ENCODE results near the gene DAPK1.

The DAPK1 gene

DNA sequence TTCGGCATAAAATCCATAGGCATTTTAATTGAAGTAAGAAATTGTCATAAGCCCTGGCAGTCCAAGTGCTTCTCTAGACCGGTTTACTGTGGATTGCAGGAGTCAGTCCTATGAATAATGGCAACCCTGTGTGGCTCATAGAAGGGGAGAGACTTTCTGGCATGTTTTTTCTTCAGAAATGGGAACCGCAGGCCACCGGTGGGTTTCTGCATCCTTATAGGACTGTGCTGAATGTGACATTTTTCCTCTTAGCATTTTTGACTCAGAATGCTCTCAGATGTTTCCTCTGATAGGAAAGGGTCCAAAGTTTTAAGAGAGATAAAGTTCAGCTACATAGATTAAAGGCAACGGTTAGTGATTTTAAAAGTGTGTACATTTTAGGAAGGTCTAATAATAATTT is 6.3 kb downstream of the DAPK1 start:
- ATAC-seq = no peak
- TF ChIP-seq CSDC2 (CRISPR knock-in tag; IDR thresholded peaks at IDR 0.05) (no peak), BACH2 (CRISPR knock-in tag; IDR thresholded peaks at IDR 0.05; ENCODE audit: borderline replicate concordance) (no peak), ISL1 (CRISPR knock-in tag; IDR thresholded peaks at IDR 0.05) (peak; percentile 20; the same call in 1 of the 2 replicates)

DNA sequence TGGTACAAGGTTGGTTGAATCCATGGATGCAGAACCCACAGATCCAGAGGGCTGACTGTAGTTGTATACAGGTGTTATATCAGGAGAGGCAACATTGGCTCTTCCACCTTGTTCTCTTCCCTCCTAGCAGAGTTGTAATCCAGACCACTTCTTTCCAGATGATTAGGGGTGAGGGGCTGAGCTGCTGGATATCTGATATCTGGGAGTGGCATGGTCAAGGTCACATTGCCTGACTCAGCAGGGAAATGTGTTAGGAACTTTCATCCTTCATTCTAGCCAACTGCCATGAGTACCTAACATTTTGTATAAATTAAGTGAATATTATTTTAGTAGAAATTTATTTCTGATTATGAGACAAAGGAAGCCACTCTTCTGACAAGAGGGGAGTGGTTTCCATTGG is 7.3 kb downstream of the DAPK1 start:
- TF ChIP-seq ESRRG (CRISPR knock-in tag; IDR thresholded peaks at IDR 0.05) (no peak), SNAI2 (CRISPR knock-in tag; IDR thresholded peaks at IDR 0.05) (no peak), TOX (CRISPR knock-in tag; IDR thresholded peaks at IDR 0.05; ENCODE audit: borderline replicate concordance) (no peak), ZNF565 (CRISPR knock-in tag; conservative IDR thresholded peaks at IDR 0.05; ENCODE audit: low read depth) (no peak)
- no peak for ATAC-seq

DNA sequence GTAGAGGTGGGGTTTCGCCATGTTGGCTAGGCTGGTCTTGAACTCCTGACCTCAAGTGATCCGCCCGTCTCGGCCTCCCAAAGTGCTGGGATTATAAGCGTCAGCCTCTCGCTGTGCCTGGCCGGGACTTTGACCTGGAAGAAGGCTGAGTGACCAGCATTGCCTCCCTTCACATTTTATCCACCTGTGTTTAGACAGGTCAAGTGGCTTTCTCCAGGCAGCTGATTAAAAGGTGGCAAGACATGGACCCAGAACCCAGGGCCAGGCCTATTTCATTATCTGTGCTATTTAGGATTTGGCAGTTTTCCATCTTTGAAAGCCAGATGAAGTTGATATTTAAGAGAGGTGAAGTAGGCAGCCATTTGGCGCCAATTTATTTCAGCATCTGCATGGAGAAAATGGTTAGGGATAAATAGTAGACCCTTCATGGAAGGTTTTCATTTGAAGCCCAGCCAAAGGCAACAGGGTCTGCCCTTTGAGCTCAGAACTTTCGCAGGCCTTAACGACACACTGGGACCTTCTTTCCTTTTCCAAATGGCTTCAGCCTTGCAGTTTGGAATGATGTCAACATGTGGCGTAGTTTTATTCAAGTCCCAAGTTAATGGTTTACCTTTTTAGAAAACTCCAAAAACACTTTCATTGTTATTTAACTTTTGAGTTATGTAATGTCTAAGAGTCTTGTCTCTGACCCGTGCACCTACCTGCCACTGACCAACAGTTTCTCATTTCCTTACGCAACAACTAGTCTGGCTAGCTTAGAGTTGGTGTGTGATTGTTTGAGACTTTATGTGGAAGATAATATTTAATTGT is 8.4 kb downstream of the DAPK1 start:
- TF ChIP-seq TCF4 (CRISPR knock-in tag; IDR thresholded peaks at IDR 0.05; ENCODE audit: borderline replicate concordance) (no peak), ESRRG (CRISPR knock-in tag; IDR thresholded peaks at IDR 0.05) (no peak), RARB (CRISPR knock-in tag; IDR thresholded peaks at IDR 0.05) (no peak), ZNF8 (CRISPR knock-in tag; IDR thresholded peaks at IDR 0.05) (no peak), GLIS3 (CRISPR knock-in tag; IDR thresholded peaks at IDR 0.05) (no peak), ZFP30 (CRISPR knock-in tag; IDR thresholded peaks at IDR 0.05) (no peak), ZC3H10 (CRISPR knock-in tag; IDR thresholded peaks at IDR 0.05) (no peak), TOX (CRISPR knock-in tag; IDR thresholded peaks at IDR 0.05; ENCODE audit: borderline replicate concordance) (no peak), ZNF565 (CRISPR knock-in tag; conservative IDR thresholded peaks at IDR 0.05; ENCODE audit: low read depth) (no peak), ISL1 (CRISPR knock-in tag; IDR thresholded peaks at IDR 0.05) (no peak)
- TF ChIP-seq, protein P1, sequence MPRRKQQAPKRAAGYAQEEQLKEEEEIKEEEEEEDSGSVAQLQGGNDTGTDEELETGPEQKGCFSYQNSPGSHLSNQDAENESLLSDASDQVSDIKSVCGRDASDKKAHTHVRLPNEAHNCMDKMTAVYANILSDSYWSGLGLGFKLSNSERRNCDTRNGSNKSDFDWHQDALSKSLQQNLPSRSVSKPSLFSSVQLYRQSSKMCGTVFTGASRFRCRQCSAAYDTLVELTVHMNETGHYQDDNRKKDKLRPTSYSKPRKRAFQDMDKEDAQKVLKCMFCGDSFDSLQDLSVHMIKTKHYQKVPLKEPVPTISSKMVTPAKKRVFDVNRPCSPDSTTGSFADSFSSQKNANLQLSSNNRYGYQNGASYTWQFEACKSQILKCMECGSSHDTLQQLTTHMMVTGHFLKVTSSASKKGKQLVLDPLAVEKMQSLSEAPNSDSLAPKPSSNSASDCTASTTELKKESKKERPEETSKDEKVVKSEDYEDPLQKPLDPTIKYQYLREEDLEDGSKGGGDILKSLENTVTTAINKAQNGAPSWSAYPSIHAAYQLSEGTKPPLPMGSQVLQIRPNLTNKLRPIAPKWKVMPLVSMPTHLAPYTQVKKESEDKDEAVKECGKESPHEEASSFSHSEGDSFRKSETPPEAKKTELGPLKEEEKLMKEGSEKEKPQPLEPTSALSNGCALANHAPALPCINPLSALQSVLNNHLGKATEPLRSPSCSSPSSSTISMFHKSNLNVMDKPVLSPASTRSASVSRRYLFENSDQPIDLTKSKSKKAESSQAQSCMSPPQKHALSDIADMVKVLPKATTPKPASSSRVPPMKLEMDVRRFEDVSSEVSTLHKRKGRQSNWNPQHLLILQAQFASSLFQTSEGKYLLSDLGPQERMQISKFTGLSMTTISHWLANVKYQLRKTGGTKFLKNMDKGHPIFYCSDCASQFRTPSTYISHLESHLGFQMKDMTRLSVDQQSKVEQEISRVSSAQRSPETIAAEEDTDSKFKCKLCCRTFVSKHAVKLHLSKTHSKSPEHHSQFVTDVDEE (CRISPR knock-in tag; IDR thresholded peaks at IDR 0.05) = no peak
- TF ChIP-seq, protein P2, sequence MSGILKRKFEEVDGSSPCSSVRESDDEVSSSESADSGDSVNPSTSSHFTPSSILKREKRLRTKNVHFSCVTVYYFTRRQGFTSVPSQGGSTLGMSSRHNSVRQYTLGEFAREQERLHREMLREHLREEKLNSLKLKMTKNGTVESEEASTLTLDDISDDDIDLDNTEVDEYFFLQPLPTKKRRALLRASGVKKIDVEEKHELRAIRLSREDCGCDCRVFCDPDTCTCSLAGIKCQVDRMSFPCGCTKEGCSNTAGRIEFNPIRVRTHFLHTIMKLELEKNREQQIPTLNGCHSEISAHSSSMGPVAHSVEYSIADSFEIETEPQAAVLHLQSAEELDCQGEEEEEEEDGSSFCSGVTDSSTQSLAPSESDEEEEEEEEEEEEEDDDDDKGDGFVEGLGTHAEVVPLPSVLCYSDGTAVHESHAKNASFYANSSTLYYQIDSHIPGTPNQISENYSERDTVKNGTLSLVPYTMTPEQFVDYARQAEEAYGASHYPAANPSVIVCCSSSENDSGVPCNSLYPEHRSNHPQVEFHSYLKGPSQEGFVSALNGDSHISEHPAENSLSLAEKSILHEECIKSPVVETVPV (CRISPR knock-in tag; IDR thresholded peaks at IDR 0.05) = no peak
- ATAC-seq = no peak

DNA sequence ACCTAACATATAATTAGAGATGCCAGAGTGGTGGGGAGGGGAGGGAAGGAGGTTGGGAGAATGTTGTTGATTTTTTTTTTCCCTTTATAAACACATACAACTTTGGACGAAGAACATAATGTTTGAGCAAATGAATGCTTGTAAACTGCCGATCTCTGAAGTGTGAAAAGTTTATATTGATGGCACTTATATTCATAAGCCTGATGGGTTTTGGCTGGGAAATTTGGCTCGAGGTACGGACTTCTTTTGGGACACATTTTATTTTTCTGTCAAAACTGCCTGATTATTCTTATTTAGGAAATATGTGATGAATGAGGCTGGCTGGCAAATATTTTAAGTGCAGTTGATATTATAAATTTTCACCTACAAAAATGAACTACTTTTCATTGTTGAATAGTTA is 9.9 kb downstream of the DAPK1 start:
- ATAC-seq = no peak
- TF ChIP-seq ZNF565 (CRISPR knock-in tag; conservative IDR thresholded peaks at IDR 0.05; ENCODE audit: low read depth) (no peak), ZNF8 (CRISPR knock-in tag; IDR thresholded peaks at IDR 0.05) (no peak), OSR1 (CRISPR knock-in tag; IDR thresholded peaks at IDR 0.05) (no peak), ISL1 (CRISPR knock-in tag; IDR thresholded peaks at IDR 0.05) (no peak), ARNTL (CRISPR knock-in tag; IDR thresholded peaks at IDR 0.05; ENCODE audit: borderline replicate concordance, low read depth) (no peak)
- TF ChIP-seq, protein P1 (CRISPR knock-in tag; IDR thresholded peaks at IDR 0.05) = no peak

DNA sequence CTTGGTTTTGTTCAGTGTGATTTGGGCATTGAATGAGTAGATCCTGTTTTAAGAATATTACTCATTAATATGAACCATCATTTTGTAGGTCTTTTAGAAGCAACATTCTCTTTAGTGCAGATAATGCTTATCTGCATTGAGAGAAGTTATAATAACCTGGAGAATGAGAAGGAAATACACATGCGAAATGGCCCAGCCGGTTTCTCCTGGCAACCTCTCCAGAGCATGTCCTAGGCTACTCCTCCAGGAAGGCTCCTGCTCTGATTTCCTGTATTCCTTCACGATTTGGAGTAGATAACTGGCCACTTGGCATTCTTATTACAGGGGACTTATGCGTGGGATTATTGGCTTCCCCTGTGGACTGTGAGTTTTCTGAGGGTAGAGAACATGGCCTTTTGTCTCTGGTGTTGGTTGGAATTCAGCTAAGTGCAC is 12.6 kb downstream of the DAPK1 start:
- no peak for ATAC-seq
- TF ChIP-seq ZNF565 (CRISPR knock-in tag; conservative IDR thresholded peaks at IDR 0.05; ENCODE audit: low read depth) = no peak
- no peak for TF ChIP-seq SNAI2 (CRISPR knock-in tag; IDR thresholded peaks at IDR 0.05)
- TF ChIP-seq ZFP3 (CRISPR knock-in tag; IDR thresholded peaks at IDR 0.05) = no peak
- no peak for TF ChIP-seq TOX (CRISPR knock-in tag; IDR thresholded peaks at IDR 0.05; ENCODE audit: borderline replicate concordance)
- TF ChIP-seq ISL1 (CRISPR knock-in tag; IDR thresholded peaks at IDR 0.05) = no peak
- no peak for TF ChIP-seq TCF4 (CRISPR knock-in tag; IDR thresholded peaks at IDR 0.05; ENCODE audit: borderline replicate concordance)
- TF ChIP-seq, protein P3, sequence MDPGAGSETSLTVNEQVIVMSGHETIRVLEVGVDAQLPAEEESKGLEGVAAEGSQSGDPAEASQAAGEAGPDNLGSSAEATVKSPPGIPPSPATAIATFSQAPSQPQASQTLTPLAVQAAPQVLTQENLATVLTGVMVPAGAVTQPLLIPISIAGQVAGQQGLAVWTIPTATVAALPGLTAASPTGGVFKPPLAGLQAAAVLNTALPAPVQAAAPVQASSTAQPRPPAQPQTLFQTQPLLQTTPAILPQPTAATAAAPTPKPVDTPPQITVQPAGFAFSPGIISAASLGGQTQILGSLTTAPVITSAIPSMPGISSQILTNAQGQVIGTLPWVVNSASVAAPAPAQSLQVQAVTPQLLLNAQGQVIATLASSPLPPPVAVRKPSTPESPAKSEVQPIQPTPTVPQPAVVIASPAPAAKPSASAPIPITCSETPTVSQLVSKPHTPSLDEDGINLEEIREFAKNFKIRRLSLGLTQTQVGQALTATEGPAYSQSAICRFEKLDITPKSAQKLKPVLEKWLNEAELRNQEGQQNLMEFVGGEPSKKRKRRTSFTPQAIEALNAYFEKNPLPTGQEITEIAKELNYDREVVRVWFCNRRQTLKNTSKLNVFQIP (CRISPR knock-in tag; IDR thresholded peaks at IDR 0.05; ENCODE audit: borderline replicate concordance, low read depth) = no peak
- TF ChIP-seq PPARA (CRISPR knock-in tag; IDR thresholded peaks at IDR 0.05; ENCODE audit: borderline replicate concordance) = no peak
- TF ChIP-seq, protein P1 (CRISPR knock-in tag; IDR thresholded peaks at IDR 0.05) = no peak
- TF ChIP-seq ZNF8 (CRISPR knock-in tag; IDR thresholded peaks at IDR 0.05) = no peak
- TF ChIP-seq ZNF70 (CRISPR knock-in tag; IDR thresholded peaks at IDR 0.05) = no peak
- TF ChIP-seq RARB (CRISPR knock-in tag; IDR thresholded peaks at IDR 0.05) = no peak

Data from SK-N-SH treated with all-trans-retinoic acid at 6 μM for 48 hours (cell line).